Parathyroid adenoma (tissue), 2 donors: ENCODE data around the gene SERPINA10.
"Not testable (repeated sequence)": the region's sequence is repeated elsewhere in the genome, so short reads cannot be mapped to it uniquely, and the experiment has no call there.

Experiments
- H2AFZ ChIP-seq: fragments of 300-600 bp; sonication (generic); one replicate; pipeline ENCODE4 v1.7.0; 2017; ENCODE audit warnings: antibody characterized with exemption, mild to moderate bottlenecking
- H3K27ac ChIP-seq: fragments of 300-600 bp; sonication (generic); one replicate; pipeline ENCODE4 v1.7.0; 2017
- H3K27me3 ChIP-seq: fragments of 300-600 bp; sonication (generic); one replicate; pipeline ENCODE4 v1.7.0; 2017; ENCODE audit warnings: low read length; ENCODE audit not compliant: control insufficient read depth, insufficient read depth
- H3K36me3 ChIP-seq: fragments of 300-600 bp; sonication (generic); one replicate; pipeline ENCODE4 v1.7.0; 2017; ENCODE audit warnings: low read length; ENCODE audit not compliant: control insufficient read depth, insufficient read depth
- H3K4me1 ChIP-seq: fragments of 300-600 bp; sonication (generic); one replicate; pipeline ENCODE4 v1.7.0; 2017; ENCODE audit warnings: control low read depth
- H3K4me2 ChIP-seq: fragments of 300-600 bp; sonication (generic); one replicate; pipeline ENCODE4 v1.7.0; 2017; ENCODE audit warnings: low read length
- H3K4me3 ChIP-seq: fragments of 300-600 bp; sonication (generic); one replicate; pipeline ENCODE4 v1.7.0; 2017; ENCODE audit warnings: low read depth, low read length
- H3K79me2 ChIP-seq: fragments of 300-600 bp; sonication (generic); one replicate; pipeline ENCODE4 v1.7.0; 2017; ENCODE audit warnings: control low read depth
- H3K9ac ChIP-seq: fragments of 300-600 bp; sonication (generic); one replicate; pipeline ENCODE4 v1.7.0; 2017; ENCODE audit warnings: mild to moderate bottlenecking
- H3K9me3 ChIP-seq: fragments of 300-600 bp; sonication (generic); one replicate; pipeline ENCODE4 v1.7.0; 2017; ENCODE audit warnings: low read length; ENCODE audit not compliant: control insufficient read depth
- CTCF ChIP-seq: fragments of 300-600 bp; sonication (generic); IDR thresholded peaks from one replicate; pipeline ENCODE4 v1.7.0; 2017; ENCODE audit warnings: antibody characterized with exemption, mild to moderate bottlenecking
- donor health status: primary hyperparathyroidism.

The SERPINA10 gene

GRCh38 chr14:94278731-94279130 lies 14.3 kb downstream of the SERPINA10 start:
- H3K4me1 ChIP-seq = no peaks in the 10 kb centered on the region
- no peak overlapping the region for H3K27ac ChIP-seq
- no peak overlapping the region for H3K4me2 ChIP-seq
- no peak overlapping the region for H2AFZ ChIP-seq
- TF ChIP-seq CTCF = no peak
- H3K36me3 ChIP-seq = no peaks in the 10 kb centered on the region
- no peaks in the 10 kb centered on the region for H3K27me3 ChIP-seq
- H3K4me3 ChIP-seq = no peak overlapping the region
- no peaks in the 10 kb centered on the region for H3K9me3 ChIP-seq
- H3K9ac ChIP-seq = no peak overlapping the region
- no peaks in the 10 kb centered on the region for H3K79me2 ChIP-seq

GRCh38 chr14:94276898-94277561 lies 16.0 kb downstream of the SERPINA10 start:
- not testable (repeated sequence) for H3K9ac ChIP-seq, H3K4me2 ChIP-seq, H3K4me3 ChIP-seq, H3K27me3 ChIP-seq, H3K27ac ChIP-seq, H2AFZ ChIP-seq, H3K4me1 ChIP-seq, H3K79me2 ChIP-seq, H3K36me3 ChIP-seq, H3K9me3 ChIP-seq

- Histone ChIP-seq H3K9ac (no peak overlapping the region), H3K9me3 (no peaks in the 10 kb centered on the region), H3K36me3 (no peaks in the 10 kb centered on the region), H3K27ac (no peak overlapping the region), H3K27me3 (no peaks in the 10 kb centered on the region), H3K4me2 (no peak overlapping the region), H3K4me1 (no peaks in the 10 kb centered on the region), H3K4me3 (no peak overlapping the region), H2AFZ (no peak overlapping the region), H3K79me2 (no peaks in the 10 kb centered on the region)
- TF ChIP-seq CTCF = no peak
Observed at GRCh38 chr14:94269156-94269555, 23.9 kb downstream of the SERPINA10 start.

- not testable (repeated sequence) for H2AFZ ChIP-seq, H3K27me3 ChIP-seq, H3K79me2 ChIP-seq, H3K4me2 ChIP-seq, H3K9ac ChIP-seq, H3K9me3 ChIP-seq, H3K36me3 ChIP-seq, H3K4me3 ChIP-seq, H3K27ac ChIP-seq, H3K4me1 ChIP-seq
Observed at GRCh38 chr14:94268582-94268981, 24.5 kb downstream of the SERPINA10 start.

GRCh38 chr14:94267352-94267751 lies 25.7 kb downstream of the SERPINA10 start:
- no peak for TF ChIP-seq CTCF
- no peaks in the 10 kb centered on the region for H3K4me1 ChIP-seq
- no peak overlapping the region for H2AFZ ChIP-seq
- no peak overlapping the region for H3K4me3 ChIP-seq
- H3K36me3 ChIP-seq = no peaks in the 10 kb centered on the region
- H3K79me2 ChIP-seq = no peaks in the 10 kb centered on the region
- no peak overlapping the region for H3K4me2 ChIP-seq
- H3K27me3 ChIP-seq = no peaks in the 10 kb centered on the region
- H3K9me3 ChIP-seq = no peaks in the 10 kb centered on the region
- H3K27ac ChIP-seq = no peak overlapping the region
- H3K9ac ChIP-seq = no peak overlapping the region

- H2AFZ ChIP-seq, H3K27ac ChIP-seq, H3K4me2 ChIP-seq: not testable (repeated sequence)
Observed at GRCh38 chr14:94264195-94264594, 28.9 kb downstream of the SERPINA10 start.

More at GRCh38 chr14:94264195-94264594, 28.9 kb downstream of the SERPINA10 start:
- H3K79me2 ChIP-seq, H3K4me3 ChIP-seq, H3K36me3 ChIP-seq, H3K9me3 ChIP-seq, H3K4me1 ChIP-seq, H3K27me3 ChIP-seq, H3K9ac ChIP-seq: not testable (repeated sequence)
